NB4 (cell line): Measurements from ENCODE around the gene CYP26A1.

Source experiments
- CTCF ChIP-seq: IDR thresholded peaks from one replicate; pipeline ENCODE4 v1.5.1; 2012; ENCODE audit warnings: low read depth, low read length
- MYC ChIP-seq: IDR thresholded peaks from 2 replicates; pipeline ENCODE4 v1.6.1; 2011; ENCODE audit warnings: low read depth, low read length
- POLR2A ChIP-seq: IDR thresholded peaks from 2 replicates; pipeline ENCODE4 v1.6.1; 2011; ENCODE audit warnings: mild to moderate bottlenecking; ENCODE audit not compliant: insufficient read length; ENCODE audit errors: extremely low read depth

- TF ChIP-seq CTCF: no peak
- no peak for TF ChIP-seq POLR2A
- no peak for TF ChIP-seq MYC
Measured at GRCh38 chr10:93067443-93068365, 6.0 kb upstream of the CYP26A1 start.
